HG03103 (cell line): ENCODE data around the gene STARD13.

Source experiments
- ATAC-seq: cut with Tn5 transposase; IDR thresholded peaks from one replicate; pipeline ENCODE4 v1.9.1; 2021; ENCODE audit warnings: low read depth; ENCODE audit not compliant: unreplicated experiment

STARD13 gene, protein sequence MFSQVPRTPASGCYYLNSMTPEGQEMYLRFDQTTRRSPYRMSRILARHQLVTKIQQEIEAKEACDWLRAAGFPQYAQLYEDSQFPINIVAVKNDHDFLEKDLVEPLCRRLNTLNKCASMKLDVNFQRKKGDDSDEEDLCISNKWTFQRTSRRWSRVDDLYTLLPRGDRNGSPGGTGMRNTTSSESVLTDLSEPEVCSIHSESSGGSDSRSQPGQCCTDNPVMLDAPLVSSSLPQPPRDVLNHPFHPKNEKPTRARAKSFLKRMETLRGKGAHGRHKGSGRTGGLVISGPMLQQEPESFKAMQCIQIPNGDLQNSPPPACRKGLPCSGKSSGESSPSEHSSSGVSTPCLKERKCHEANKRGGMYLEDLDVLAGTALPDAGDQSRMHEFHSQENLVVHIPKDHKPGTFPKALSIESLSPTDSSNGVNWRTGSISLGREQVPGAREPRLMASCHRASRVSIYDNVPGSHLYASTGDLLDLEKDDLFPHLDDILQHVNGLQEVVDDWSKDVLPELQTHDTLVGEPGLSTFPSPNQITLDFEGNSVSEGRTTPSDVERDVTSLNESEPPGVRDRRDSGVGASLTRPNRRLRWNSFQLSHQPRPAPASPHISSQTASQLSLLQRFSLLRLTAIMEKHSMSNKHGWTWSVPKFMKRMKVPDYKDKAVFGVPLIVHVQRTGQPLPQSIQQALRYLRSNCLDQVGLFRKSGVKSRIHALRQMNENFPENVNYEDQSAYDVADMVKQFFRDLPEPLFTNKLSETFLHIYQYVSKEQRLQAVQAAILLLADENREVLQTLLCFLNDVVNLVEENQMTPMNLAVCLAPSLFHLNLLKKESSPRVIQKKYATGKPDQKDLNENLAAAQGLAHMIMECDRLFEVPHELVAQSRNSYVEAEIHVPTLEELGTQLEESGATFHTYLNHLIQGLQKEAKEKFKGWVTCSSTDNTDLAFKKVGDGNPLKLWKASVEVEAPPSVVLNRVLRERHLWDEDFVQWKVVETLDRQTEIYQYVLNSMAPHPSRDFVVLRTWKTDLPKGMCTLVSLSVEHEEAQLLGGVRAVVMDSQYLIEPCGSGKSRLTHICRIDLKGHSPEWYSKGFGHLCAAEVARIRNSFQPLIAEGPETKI

DNA sequence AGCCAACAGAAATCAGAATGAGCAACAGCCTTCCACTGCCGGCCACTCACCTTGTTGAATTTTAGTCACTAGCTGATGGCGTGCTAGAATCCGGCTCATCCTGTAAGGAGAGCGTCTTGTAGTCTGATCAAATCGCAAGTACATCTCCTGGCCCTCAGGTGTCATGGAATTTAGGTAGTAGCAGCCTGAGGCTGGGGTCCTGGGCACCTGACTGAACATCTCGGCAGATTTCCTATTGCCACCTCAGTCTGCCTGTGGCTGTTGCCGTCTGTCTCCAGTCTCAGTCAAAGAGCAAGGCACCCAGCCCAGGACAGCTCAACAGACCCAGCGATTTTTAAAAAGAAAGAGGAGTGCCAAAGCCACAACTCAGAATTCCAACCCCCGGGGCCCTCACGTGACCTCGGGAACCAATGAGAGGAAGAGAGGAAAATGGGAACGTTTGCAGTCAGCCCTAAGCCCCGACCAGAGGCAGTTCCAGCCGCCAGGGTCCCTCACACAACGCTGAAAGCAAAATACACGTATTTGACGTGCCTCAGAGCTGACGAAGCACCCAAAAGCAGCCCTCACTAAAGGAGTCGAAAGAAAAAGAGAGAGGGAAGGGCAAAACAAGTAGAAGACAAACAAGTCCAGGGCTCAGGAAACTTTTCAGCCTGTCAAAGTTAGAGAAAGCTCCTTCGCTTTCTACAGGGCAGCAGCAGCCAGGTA lies at the start of gene STARD13:
STARD13 (minus strand) TSS at position 336 of the 705 bp plus-strand sequence; CDS start at position 219, 117 bp downstream.
- peak; percentile 54 for ATAC-seq

DNA sequence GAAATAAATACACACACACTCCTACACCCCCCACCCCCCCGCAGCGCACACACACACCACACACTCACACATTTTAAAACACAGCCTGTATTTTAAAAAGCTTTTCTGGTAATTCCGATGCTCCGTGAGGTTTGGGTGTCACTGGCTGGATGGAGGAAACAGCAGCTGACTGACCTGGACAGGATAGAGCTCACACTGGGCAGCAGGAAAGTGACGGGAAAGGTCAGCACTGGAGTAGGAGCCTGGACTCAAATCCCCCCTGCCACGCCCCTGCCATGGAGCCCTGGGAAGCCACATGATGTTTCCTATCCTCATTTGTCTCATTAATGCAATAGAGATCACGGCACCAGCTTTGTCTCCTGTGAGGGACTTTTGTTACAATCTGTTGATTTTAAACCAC lies 49.3 kb upstream of the STARD13 start:
- ATAC-seq, result no peak

DNA sequence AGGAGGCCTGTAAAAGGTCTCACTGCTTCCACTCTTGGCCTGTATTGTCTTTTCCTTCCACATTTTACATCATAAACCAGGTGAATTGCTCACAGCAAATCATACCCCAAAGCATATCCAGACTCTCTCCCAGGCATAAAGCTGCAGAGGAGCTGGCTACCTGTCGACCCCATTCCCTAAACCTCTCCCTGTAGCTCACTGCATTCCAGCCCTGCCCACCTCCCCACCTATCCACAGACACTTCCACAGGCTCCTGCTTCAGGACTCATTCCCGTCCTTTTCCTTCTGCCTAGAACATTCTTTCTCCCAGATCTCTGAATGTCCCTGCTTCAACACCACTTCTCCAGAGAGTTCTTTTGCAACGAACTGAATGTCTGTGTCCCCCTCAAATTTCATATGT lies 46.4 kb upstream of the STARD13 start:
- no peak for ATAC-seq

DNA sequence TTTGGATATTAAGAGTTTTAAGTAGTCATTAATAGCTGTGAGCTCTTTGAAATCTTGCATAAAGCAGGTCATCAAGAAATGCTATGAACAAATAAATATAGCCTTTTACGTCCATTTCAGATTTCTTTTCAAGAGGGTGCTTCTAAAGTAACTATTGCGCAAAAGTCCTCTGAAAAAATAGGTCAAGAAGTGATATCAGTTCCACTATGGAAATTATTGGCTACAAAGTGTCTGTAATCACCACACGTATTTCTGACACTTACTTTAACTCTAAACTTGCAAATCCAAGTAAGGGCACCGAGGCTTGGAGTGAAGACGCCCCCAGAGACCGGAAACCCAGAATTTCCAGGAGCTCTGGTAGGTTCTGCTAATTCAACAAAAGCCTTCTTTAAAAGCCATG lies 44.9 kb upstream of the STARD13 start:
- ATAC-seq, result no peak

DNA sequence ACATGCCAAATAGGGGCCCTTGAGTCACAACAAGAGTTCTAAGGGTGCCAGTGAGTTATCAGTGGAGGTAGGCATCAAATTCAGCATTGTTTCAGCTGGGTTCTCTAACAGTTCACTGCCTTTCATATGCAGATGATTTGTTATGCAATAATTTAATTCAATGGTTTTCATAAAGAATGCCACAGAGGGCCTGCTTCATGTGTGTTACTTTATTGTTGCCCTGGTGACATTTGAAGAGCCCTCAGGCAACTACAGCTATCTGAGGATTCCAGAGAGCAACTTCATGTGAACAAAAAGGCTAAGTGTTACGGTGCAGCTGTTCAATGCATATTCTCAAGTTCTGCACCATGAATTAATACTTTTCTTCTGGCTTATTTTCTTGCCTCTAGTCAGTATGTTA lies 43.1 kb upstream of the STARD13 start:
- no peak for ATAC-seq

DNA sequence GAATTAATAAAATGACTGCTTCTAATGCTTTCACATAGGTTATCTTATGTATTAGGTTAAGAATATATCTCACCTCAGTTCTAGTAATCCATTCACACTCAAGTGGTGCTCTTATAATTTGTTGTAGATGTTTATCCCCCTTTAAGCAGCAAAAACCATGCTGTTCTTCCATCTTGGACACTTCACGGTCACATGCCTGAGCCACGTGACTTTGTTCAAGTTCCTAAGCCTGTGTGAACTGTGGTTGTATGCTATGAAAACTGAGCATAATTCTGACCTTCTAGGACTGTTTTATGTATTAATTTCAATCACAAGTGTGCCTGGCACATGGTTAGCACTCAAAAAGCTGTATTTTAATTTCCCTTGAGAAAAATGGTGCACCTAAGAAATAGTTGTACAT lies 41.2 kb upstream of the STARD13 start:
- no peak for ATAC-seq

DNA sequence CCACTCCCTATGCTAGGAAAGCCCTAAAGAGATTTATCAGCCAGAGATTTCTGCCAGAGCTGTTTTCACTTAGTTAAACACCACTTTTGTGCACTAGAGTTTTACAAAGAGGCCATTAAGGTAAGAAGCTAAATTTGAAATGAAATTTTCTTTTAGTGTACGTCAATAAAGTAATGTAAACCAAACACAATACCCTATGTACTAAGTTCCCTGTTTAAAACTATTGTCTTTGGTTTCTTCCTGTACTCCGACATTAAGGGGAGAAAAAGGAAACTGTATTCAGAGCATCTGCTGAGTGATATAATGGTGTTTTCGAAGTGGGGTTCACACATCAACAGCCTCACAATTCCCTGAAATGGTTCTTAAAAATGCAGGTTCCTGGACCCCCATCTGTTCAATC lies 40.7 kb upstream of the STARD13 start:
- no peak for ATAC-seq

DNA sequence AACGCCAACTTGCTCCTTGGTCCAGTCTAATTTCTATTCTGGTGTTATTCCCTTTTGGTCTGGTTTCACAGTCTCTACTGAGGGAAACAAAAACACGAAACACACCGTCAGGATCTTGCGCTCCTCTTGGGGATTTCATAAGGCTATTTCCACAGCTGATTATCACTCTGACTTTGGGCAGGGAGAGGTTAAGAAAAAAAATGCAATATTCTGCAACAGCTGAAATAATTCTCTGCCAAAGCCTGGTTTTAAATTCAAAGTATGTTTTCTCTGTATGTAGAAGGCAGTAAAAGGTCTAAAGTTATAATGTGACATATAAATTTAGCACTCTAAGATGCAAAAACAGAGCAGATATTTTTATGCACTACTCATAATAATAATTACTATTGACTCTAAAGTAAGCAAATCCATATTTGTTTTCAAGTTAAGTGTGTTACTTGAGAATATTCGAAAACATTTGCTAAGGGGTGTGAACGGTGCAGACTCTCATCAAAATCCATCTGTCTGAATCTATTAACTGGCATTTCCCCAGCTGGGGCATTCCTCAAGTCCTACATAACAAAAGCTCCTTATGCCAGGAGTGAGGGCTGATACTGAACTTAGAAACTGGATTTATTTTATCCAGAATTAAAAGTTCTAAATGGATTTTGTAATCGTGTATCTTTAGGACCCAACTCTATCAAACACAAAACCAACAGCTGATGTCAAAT lies 38.4 kb upstream of the STARD13 start:
- no peak for ATAC-seq

DNA sequence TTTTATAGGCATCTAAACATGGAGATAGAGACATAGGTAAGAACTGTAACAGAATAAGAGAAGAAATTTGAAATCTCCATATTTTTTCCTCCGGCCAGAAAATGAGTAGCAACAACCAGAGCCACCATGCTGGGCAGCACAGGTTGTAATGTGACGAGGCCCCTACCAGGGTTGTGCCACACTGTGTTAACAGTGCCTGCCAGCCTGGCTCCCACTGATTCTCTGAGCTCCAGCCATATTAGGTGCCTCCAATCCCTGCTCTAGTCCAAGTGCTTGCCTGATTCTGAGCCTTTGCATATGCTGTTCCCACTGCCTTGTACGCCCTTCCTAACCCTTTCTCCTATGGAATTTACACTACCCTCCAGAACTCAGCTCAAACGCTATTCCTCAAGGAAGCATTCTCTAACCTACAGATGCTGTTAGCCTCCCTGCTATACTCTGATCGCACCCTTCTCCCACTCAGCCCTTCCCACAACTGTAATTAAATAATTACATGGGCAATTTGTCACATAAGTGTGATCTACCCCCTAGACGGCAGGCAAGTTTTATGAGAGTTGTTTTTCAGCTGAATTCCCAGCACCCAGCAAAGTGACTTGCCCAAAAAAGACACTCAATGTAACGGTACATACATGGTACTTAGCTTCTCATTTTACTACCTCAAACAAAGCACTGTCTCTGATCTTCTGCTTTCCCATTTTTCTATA lies 37.6 kb upstream of the STARD13 start:
- no peak for ATAC-seq

DNA sequence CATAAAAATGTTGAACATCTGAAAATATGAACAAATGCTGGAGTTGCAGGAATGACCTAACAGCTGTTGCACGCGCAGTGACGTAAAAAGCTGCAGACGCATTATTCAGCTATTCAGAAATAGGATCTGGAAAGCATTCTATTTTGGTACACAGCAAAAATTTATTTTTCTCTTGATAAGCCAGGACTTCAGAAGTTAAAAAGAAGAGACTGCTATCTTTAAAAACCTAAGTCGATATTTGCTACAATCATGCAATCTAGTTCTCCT lies 36.9 kb upstream of the STARD13 start:
- no peak for ATAC-seq

DNA sequence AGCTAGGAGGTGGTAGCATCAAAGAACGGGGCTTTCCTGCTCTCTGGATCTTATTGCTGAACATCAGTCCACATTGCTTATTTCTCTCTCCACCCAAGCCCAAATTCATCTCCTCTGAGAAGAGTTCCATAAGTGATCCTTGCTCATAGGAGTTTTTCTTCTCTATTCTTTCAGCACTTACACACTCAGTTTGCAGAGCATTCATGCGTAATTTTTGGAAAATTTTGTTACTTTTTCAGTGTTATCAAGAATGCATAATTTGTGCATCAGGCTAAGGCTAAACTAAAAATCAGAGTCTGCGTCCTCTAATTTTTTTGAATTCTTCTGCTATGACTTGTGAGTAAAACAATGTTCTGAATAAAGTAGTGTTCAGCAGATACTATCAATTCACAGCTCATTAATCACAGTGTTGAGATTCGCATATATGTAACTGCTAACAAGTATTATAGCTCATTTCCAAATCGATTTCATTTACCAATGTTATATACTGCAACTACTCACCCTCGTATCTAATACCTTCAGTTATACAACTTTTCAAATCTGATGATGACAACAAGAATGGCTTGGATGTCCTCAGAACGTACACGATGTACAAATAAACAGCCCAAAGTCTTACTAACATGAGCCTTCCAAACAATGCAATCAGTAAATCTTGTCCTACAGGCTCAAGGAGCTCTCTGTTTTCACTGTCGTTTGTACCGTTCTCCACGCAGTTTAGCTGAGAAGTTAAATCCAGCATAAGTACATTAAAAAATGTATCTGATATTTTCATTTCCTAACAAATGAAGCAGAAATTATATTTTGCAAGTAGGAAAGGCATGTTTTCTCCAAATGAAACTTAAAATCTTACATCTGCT lies 36.4 kb upstream of the STARD13 start:
- no peak for ATAC-seq

DNA sequence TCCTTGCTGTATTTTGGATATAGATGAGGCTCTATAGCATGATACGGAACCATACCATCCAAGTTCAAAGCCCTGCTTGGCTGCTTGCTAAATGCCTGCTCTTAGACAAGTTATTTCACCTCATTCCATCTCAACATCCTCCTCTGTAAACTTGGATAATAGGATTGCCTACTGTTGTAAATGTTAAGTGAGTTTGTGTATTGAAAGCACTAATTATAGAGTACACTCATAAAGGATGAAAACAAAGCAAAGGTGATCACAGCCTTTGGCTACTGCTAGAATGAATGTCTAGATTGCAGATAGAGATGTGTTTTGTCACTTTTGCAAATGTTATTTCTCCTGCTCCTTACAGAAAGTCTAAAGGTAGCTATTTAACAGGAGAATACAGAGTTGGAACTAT lies 34.3 kb upstream of the STARD13 start:
- no peak for ATAC-seq

DNA sequence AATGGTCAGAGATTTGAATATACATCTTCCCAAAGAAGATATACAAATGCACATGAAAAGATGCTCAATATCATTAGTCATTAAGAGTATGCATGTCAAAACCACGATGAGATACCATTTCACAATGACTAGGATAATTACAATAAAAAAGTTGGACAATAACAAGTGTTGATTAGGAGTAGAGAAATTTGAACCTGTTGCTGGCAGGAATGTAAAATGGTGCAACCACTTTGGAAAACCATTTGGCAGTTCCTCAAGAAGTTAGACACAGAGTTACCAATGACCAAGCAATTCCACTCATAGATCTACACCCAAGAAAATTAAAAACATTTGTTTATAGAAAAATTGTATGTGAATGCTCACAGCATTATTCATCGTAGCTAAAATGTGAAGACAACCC lies 33.2 kb upstream of the STARD13 start:
- no peak for ATAC-seq

DNA sequence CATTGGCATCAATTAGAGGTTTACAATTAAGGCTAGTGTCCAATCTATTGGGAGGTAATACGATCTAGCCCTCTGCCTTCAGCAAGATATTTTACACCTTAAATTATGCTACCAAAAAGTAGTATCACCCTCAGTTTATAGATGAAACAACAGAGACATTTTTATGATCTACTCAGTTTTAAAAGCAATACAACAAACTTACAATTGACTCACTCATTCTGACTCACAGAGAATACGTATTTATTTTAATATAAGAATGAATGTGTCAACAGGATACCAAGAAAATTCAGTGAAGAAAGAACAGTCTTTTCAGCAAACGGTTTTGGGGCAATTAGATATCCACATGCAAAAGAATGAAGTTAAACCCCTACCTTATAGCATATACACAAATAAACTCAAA lies 32.5 kb upstream of the STARD13 start:
- ATAC-seq, result no peak

DNA sequence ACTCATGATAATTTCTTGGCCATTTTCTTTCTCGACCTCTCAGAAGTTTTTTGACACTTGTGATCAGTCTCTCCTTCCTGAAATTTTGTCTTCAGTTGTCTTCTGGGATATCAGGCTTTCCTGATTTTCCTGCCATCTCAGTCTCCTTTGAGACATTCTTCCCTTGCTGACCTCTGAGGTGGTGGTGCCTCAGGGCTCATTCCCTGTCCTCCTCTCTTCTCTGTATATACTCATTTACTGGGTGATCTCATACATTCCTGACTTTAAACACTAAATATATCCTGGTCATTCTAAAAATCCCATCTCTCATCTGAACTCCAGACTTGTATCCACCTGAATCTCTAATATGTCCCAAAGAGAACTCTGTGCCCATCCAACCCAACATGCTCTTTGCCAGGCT lies 31.3 kb upstream of the STARD13 start:
- no peak for ATAC-seq

DNA sequence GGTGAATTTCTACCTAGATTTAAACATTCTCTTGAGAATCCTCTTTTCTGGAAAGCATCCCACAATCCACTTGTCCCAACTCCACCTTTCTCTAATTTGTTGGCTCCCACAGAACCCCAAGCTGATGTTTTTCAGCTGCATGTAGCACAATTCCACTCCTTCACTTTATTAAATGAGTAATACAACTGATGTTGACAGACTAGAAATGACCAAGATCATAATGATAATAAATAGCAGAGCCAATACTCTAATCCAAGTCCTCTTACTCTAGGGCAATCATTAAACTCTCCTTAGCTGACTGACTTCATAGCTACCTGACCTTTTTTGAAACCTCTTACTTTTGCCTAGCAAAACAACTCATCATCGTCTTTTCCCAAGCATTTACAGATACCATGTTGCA lies 27.9 kb upstream of the STARD13 start:
- no peak for ATAC-seq

DNA sequence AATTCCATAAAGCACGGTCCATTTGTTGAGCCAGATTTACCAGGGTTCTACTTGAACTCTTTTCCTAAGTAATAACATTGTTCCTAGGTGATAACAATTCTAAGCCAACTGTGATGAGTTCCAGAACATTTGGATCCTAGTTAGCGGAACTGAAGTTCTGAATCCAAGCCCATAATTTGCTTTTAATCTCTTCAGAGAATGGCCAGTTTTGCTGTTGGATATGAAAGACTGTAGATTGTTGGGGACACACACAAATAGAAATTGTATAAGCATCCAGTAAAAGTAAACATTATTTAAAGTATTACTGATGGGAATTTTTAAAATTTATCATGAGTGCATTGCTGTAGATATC lies 27.3 kb upstream of the STARD13 start:
- ATAC-seq, result no peak

DNA sequence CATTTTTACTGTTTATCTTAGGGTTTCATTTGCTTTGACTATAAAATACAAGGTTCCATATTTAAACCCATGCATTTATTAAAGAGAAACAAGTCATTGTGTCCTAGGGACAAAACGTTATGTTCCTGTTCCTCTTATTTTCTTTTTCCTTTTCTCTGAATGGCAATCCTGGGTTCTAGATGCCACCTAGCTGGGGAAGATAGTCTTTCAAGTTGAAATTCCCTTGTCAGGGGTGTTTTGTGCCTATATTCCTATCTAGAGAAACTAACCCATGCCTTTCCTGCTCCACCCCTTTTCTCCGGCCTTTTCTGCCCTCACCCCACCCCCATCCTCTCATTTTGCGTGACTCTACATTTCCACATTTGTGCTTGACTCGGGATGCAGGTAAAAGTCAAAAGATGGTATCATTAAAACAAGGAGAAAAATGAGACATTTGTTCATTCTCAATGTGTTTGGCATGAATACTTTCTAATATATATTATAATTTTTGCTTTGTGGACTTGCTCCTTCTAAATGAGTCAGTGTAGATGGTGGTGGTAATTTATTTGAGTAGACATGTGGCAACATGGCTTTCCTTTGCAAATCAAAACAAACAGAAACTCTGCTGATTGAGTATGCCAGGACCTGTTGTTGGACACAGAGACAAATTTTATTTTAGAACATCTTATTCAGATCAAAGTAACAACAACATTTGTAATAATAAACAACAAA lies 26.8 kb upstream of the STARD13 start:
- ATAC-seq, result no peak
